ENCODE data around the gene TBCK. TPM values are rescaled to one million over a fixed set of nuclear protein-coding genes. Genes with fewer than 3 reads are reported as not detected.

TBCK gene
- total and polyA plus RNA-seq, 2 of the 13 experiments (the other 11 are each of a cell fraction or from before 2014, with no cell fraction given) = 51.0 to 62.4 TPM

- TF ChIP-seq PTBP1 (IDR thresholded peaks at IDR 0.05; ENCODE audit: low read depth, low read length, poor library complexity, severe bottlenecking) (no peak), ZNF503 (CRISPR knock-in tag; IDR thresholded peaks at IDR 0.05) (peak; percentile 95), HHEX (CRISPR knock-in tag; IDR thresholded peaks at IDR 0.05) (peak; percentile 78), SRSF4 (IDR thresholded peaks at IDR 0.05; ENCODE audit: low read depth, low read length, poor library complexity, severe bottlenecking) (no peak), ZNF468 (CRISPR knock-in tag; IDR thresholded peaks at IDR 0.05) (no peak), ZNF646 (CRISPR knock-in tag; IDR thresholded peaks at IDR 0.05) (0 out of 2 replicates have a peak, but pooled peaks have one; percentile 48), TFDP1 (CRISPR knock-in tag; IDR thresholded peaks at IDR 0.05; ENCODE audit: borderline replicate concordance) (peak; percentile 24; the same call in 1 of the 2 replicates), ZNF816 (CRISPR knock-in tag; IDR thresholded peaks at IDR 0.05; ENCODE audit: borderline replicate concordance) (no peak), GLMP (CRISPR knock-in tag; IDR thresholded peaks at IDR 0.05; ENCODE audit: borderline replicate concordance) (no peak), BCL6 (CRISPR knock-in tag; IDR thresholded peaks at IDR 0.05) (peak; percentile 91), HNF1A (IDR thresholded peaks at IDR 0.05; ENCODE audit: low read depth) (peak; percentile 66), HNF1A (CRISPR knock-in tag; IDR thresholded peaks at IDR 0.05; ENCODE audit: borderline replicate concordance) (peak; percentile 60; the same call in 1 of the 2 replicates), ZNF10 (CRISPR knock-in tag; IDR thresholded peaks at IDR 0.05; ENCODE audit: borderline replicate concordance, low read depth) (no peak)
These were observed 279.2 kb downstream of the TBCK start (continued) for GRCh38 chr4:106036848-106037247.
